ENCODE measurements around the gene NADK. TPM values are rescaled to one million over a fixed set of nuclear protein-coding genes. Genes with fewer than 3 reads are reported as not detected.
A peak's percentile ranks its signal among the peaks of the same experiment; 100 is the strongest.
"Not testable (repeated sequence)": the region's sequence is repeated elsewhere in the genome, so short reads cannot be mapped to it uniquely, and the experiment has no call there.

Gene NADK
- total RNA-seq, 1 donor from 2014 or later = 84.5 TPM

- peak; percentile 86 for DNase-seq (ENCODE audit: low spot score)
- H3K9me3 Mint-ChIP-seq; H3K36me3 Mint-ChIP-seq (ENCODE audit: low read depth); H3K27me3 Mint-ChIP-seq (ENCODE audit: low read depth); intact Hi-C loops (cut with micrococcal nuclease); H3K4me1 Mint-ChIP-seq (ENCODE audit: low read depth): not testable (repeated sequence)
- Mint-ChIP-seq H3K4me3 (ENCODE audit: low read depth) (peak overlapping the region; percentile 61), H3K27ac (peak overlapping the region; percentile 67)
These were observed 32.4 kb downstream of the NADK start for GRCh38 chr1:1745651-1746565.

DNA sequence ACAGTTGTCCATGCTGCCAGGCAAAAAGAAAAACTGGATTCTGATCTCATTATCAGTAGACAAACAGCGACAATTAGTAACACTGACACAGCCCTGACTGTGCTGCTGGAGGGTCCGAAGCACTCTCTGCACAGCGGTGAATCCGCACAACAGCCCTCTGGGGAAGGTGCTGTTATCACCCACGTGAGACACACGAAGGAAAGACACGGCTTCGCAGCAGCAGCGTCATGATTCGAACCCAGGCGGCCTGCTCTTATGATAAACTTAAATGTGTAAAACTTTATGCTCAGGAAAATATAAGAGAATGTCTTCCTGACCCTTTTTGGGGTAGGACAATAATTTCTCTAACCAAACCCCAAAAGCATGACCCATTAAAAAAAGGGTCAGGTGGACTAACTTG, 35.7 kb downstream of the NADK start:
- H3K4me1 Mint-ChIP-seq (ENCODE audit: low read depth); H3K27me3 Mint-ChIP-seq (ENCODE audit: low read depth); intact Hi-C loops (cut with micrococcal nuclease); H3K9me3 Mint-ChIP-seq; DNase-seq (ENCODE audit: low spot score); H3K4me3 Mint-ChIP-seq (ENCODE audit: low read depth); H3K27ac Mint-ChIP-seq; H3K36me3 Mint-ChIP-seq (ENCODE audit: low read depth): not testable (repeated sequence)

GRCh38 chr1:1741013-1741412, 37.3 kb downstream of the NADK start:
- H3K4me3 Mint-ChIP-seq (ENCODE audit: low read depth); H3K27me3 Mint-ChIP-seq (ENCODE audit: low read depth); H3K4me1 Mint-ChIP-seq (ENCODE audit: low read depth); H3K36me3 Mint-ChIP-seq (ENCODE audit: low read depth); H3K27ac Mint-ChIP-seq; intact Hi-C loops (cut with micrococcal nuclease); H3K9me3 Mint-ChIP-seq; DNase-seq (ENCODE audit: low spot score): not testable (repeated sequence)

- peaks cover 13% of the 10 kb centered on the region for H3K36me3 Mint-ChIP-seq (ENCODE audit: low read depth)
- H3K9me3 Mint-ChIP-seq; intact Hi-C loops (cut with micrococcal nuclease); DNase-seq (ENCODE audit: low spot score); H3K4me3 Mint-ChIP-seq (ENCODE audit: low read depth); H3K27ac Mint-ChIP-seq; H3K4me1 Mint-ChIP-seq (ENCODE audit: low read depth); H3K27me3 Mint-ChIP-seq (ENCODE audit: low read depth): not testable (repeated sequence)
These were observed 39.4 kb downstream of the NADK start for GRCh38 chr1:1738799-1739337.

GRCh38 chr1:1737675-1738590, 40.3 kb downstream of the NADK start:
- intact Hi-C loops (cut with micrococcal nuclease); H3K4me3 Mint-ChIP-seq (ENCODE audit: low read depth); H3K4me1 Mint-ChIP-seq (ENCODE audit: low read depth); H3K27me3 Mint-ChIP-seq (ENCODE audit: low read depth); H3K9me3 Mint-ChIP-seq; H3K27ac Mint-ChIP-seq; DNase-seq (ENCODE audit: low spot score): not testable (repeated sequence)
- H3K36me3 Mint-ChIP-seq (ENCODE audit: low read depth) = peaks cover 11% of the 10 kb centered on the region

- Mint-ChIP-seq H3K9me3 (no peaks in the 10 kb centered on the region), H3K27ac (no peak overlapping the region), H3K4me1 (ENCODE audit: low read depth) (peaks cover 6% of the 10 kb centered on the region), H3K27me3 (ENCODE audit: low read depth) (no peaks in the 10 kb centered on the region), H3K4me3 (ENCODE audit: low read depth) (no peak overlapping the region), H3K36me3 (ENCODE audit: low read depth) (peaks cover 25% of the 10 kb centered on the region)
- intact Hi-C loops (cut with micrococcal nuclease) = no loop called here
- DNase-seq (ENCODE audit: low spot score) = no peak
These were observed 45.9 kb downstream of the NADK start for GRCh38 chr1:1732381-1732780.

- Mint-ChIP-seq H3K27me3 (ENCODE audit: low read depth) (no peaks in the 10 kb centered on the region), H3K4me1 (ENCODE audit: low read depth) (peaks cover 9% of the 10 kb centered on the region), H3K36me3 (ENCODE audit: low read depth) (peaks cover 32% of the 10 kb centered on the region), H3K9me3 (no peaks in the 10 kb centered on the region), H3K4me3 (ENCODE audit: low read depth) (no peak overlapping the region), H3K27ac (no peak overlapping the region)
- intact Hi-C loops (cut with micrococcal nuclease) = no loop called here
- DNase-seq (ENCODE audit: low spot score) = no peak
These were observed 47.4 kb downstream of the NADK start for GRCh38 chr1:1730870-1731269.

- DNase-seq (ENCODE audit: low spot score); H3K4me1 Mint-ChIP-seq (ENCODE audit: low read depth); H3K9me3 Mint-ChIP-seq; H3K27me3 Mint-ChIP-seq (ENCODE audit: low read depth); H3K4me3 Mint-ChIP-seq (ENCODE audit: low read depth); intact Hi-C loops (cut with micrococcal nuclease); H3K27ac Mint-ChIP-seq: not testable (repeated sequence)
- H3K36me3 Mint-ChIP-seq (ENCODE audit: low read depth) = peaks cover 32% of the 10 kb centered on the region
These were observed 48.0 kb downstream of the NADK start for GRCh38 chr1:1730230-1730629.

DNA sequence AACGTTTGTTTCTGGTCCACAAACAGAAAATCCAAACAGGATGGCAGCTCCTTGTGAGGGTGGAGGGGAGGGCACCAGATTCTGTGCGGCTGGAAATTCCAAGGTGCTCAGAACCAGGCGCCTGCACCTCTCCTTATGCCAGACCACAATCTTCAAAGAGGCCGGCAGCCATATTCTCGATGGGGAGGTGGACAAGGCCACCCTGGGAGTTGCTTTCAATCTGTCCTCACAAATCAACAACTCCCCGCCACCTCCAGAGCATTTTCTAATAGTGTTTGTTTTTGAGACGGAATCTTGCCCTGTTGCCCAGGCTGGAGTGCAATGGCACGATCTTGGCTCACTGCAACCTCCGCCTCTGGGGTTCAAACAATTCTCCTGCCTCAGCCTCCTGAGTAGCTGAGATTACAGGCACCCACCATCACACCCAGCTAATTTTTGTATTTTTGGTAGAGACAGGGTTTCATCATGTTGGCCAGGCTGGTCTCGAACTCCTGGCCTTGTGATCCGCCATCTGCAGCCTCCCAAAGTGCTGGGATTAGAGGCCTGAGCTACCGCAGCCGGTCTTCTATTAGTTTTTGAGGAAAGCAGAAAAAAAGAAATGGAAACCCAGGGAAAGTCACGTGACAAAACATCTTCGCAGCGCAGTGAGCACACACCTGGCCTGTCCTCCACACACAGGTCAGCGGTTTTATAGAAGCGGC, 49.0 kb downstream of the NADK start:
- intact Hi-C loops (cut with micrococcal nuclease); H3K9me3 Mint-ChIP-seq; H3K4me3 Mint-ChIP-seq (ENCODE audit: low read depth); H3K27me3 Mint-ChIP-seq (ENCODE audit: low read depth); DNase-seq (ENCODE audit: low spot score): not testable (repeated sequence)
- Mint-ChIP-seq H3K27ac (peak overlapping the region; percentile 68), H3K4me1 (ENCODE audit: low read depth) (peaks cover 10% of the 10 kb centered on the region), H3K36me3 (ENCODE audit: low read depth) (peaks cover 31% of the 10 kb centered on the region)

DNA sequence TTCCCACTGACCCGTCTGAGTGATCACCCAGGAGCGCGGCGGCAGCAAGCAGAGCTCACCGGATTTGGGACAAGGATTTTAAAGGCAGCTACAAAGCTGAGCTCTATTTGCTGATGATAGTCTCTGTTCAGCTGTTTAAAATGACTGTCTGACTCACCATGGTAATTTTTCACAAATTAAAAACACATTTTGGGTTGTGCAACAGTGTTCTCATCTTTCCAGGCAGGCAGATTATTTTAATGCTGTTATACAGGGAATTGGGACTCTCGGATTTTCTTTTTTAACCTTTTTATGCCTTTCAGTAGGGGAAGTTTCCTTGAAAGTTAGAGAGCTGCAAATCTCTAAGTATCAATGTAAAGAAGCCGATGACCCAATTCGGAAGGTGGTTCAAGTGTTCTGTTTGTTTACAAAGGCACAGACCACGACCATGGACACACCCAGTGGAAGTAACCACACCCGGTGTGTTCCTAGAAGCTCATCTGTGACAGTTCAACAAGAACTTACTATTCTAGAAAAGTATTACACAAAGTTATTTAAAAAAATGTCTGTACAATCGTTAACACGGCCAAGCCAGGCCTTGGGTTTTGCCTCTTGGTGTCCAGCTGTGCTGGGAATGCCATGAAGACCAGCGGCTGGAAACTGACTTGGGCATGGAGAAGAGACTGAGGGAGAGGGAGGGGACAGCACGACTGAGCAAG, 49.8 kb downstream of the NADK start:
- peaks cover 10% of the 10 kb centered on the region for H3K4me1 Mint-ChIP-seq (ENCODE audit: low read depth)
- peak overlapping the region; percentile 86 for H3K27ac Mint-ChIP-seq
- H3K36me3 Mint-ChIP-seq (ENCODE audit: low read depth) = peaks cover 29% of the 10 kb centered on the region
- intact Hi-C loops (cut with micrococcal nuclease); H3K9me3 Mint-ChIP-seq; H3K27me3 Mint-ChIP-seq (ENCODE audit: low read depth): not testable (repeated sequence)
- H3K4me3 Mint-ChIP-seq (ENCODE audit: low read depth) = peak overlapping the region; percentile 56
- DNase-seq (ENCODE audit: low spot score) = peak; percentile 55

DNA sequence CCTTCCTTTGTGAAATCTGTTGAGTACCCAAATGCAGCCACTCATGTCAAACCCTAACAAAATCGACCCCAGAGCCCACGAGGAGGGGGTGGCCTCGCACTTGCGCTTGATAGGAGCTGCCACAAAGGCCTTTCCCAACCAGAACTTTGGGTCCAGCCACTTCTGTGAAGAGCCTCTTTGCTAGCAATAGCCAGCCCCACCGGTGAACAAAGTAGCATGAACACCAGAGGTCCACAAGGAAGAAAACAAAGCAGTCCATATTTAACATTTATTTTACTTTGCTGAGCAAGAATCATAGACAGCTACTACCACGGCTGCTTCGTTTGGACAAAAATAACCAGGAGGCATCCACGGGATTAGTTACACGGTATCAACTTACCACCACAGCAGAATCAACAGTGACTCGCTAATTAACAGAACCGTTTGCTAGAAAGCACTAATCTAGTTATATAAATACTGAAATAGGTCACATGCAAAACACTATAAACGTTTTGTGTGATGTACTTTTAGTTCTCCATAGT, 51.1 kb downstream of the NADK start:
- H3K9me3 Mint-ChIP-seq; intact Hi-C loops (cut with micrococcal nuclease); H3K27me3 Mint-ChIP-seq (ENCODE audit: low read depth); DNase-seq (ENCODE audit: low spot score): not testable (repeated sequence)
- Mint-ChIP-seq H3K4me3 (ENCODE audit: low read depth) (peak overlapping the region; percentile 5), H3K4me1 (ENCODE audit: low read depth) (peaks cover 10% of the 10 kb centered on the region), H3K27ac (peak overlapping the region; percentile 46), H3K36me3 (ENCODE audit: low read depth) (peaks cover 24% of the 10 kb centered on the region)

- DNase-seq (ENCODE audit: low spot score); H3K27me3 Mint-ChIP-seq (ENCODE audit: low read depth); intact Hi-C loops (cut with micrococcal nuclease); H3K9me3 Mint-ChIP-seq: not testable (repeated sequence)
- Mint-ChIP-seq H3K4me3 (ENCODE audit: low read depth) (peak overlapping the region; percentile 60), H3K27ac (peak overlapping the region; percentile 49), H3K4me1 (ENCODE audit: low read depth) (peaks cover 15% of the 10 kb centered on the region), H3K36me3 (ENCODE audit: low read depth) (peaks cover 27% of the 10 kb centered on the region)
These were observed 52.2 kb downstream of the NADK start for GRCh38 chr1:1726088-1726487.
